HG03439 (cell line): ENCODE measurements around the gene NRIP2.

Experiments
- ATAC-seq: cut with Tn5 transposase; IDR thresholded peaks from one replicate; pipeline ENCODE4 v1.9.1; 2021; ENCODE audit warnings: mild to moderate bottlenecking, moderate library complexity; ENCODE audit not compliant: unreplicated experiment

NRIP2 gene

DNA sequence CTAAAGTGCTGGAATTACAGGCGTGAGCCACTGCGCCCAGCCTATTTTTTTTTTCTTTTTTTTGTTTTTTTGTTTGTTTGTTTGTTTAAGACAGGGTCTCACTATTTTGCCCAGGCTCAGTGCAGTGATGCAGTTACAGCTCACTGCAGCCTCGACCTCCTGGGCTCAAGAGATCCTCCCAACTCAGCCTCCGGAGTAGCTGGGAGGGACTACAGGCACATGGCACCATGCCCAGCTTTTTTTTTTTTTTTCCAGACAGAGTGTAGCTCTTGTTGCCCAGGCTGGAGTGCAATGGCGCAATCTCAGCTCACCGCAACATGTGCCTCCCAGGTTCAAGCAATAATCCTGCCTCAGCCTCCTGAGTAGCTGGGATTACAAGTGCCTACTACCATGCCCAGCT lies 28.1 kb downstream of the NRIP2 start:
- no peak for ATAC-seq

GRCh38 chr12:2805143-2805520 lies 29.7 kb downstream of the NRIP2 start:
- ATAC-seq: no peak

GRCh38 chr12:2804393-2805142 lies 30.3 kb downstream of the NRIP2 start:
- no peak for ATAC-seq

DNA sequence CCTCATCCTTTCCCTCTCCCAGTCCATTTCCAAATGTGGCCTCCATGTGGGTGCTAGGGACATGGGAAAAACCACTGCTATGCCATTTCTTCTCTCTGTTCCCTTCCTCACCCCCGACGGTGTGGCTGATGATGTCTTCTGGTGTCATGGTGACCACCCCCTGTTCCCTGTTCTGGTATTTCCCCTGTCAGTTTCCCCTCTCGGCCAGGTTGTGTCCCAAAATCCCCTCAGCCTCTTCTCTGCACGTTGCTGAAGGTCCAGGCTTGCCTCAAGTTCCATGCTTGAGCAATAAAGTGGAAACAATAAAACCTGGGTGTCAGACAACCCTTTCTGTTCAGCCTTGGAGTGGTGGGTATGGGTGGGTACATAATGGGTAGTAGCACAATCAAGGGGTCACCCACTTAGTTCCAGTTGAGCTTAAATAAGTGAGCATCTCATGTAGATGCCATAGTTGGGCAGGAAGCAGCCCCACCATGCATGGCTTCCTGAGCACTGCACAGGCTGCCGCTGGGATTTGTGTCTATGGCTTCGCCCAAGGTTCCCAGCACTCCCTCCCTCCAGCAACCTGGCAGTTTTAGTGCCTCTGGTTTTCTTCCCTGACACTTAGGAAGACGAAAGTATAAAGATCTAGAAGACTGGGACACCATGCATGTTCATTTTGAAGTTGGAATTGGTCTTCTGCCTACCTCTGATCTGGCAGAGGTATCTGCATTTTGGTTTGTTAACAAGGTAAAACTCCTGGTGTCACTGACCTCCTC lies 31.0 kb downstream of the NRIP2 start:
- ATAC-seq: no peak

- no peak for ATAC-seq
Observed at GRCh38 chr12:2801044-2801783, 33.6 kb downstream of the NRIP2 start.

GRCh38 chr12:2800046-2800570 lies 34.7 kb downstream of the NRIP2 start:
- ATAC-seq: no peak

- no peak for ATAC-seq
Observed at GRCh38 chr12:2797721-2798418, 37.0 kb downstream of the NRIP2 start.

GRCh38 chr12:2796187-2796666 lies 38.6 kb downstream of the NRIP2 start:
- ATAC-seq: no peak

DNA sequence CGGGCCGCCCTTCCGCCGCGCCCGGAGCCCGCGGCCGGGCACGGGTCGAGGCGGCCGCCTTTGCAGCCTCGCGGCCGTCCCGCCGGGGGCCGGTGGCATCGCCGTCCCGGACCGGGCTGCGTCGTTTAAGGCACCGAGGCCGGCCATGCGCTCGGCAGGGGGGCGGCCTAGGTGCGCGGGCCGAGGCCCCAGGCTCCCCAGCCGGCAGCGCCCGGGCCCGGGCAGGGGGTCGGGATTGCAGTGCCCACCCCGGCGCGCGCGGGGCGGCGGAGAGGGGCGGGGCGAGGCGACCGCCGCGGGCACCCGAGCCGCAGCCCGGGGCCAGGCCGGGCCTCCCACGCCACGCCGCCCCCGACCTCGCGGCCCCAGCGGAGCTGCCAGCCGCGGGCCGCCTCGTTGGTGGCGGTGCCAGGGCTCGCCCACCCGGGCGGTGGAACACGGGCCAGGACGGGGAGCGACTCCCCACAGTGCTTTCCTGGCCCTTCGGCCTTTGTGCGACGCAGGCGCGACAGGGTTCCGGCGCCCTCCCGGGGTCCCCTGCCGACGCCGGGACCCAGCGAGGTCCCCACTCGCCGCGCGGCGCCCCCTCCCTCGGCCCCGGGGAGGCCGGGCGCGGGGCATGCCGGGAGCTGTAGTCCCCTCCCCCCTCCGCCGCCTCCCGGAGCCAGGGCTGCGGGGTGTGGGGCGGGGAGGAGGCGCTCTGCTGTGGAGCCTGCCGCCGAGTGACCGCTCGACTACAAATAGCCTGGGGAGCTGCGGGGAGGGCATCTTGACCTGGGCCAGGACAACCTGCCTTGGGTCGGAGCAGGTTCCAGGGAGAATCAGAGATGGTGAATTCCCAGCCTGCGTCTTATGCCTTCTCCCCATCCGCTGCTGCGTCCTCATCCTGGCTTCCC lies 39.3 kb downstream of the NRIP2 start:
- peak; percentile 62 for ATAC-seq

DNA sequence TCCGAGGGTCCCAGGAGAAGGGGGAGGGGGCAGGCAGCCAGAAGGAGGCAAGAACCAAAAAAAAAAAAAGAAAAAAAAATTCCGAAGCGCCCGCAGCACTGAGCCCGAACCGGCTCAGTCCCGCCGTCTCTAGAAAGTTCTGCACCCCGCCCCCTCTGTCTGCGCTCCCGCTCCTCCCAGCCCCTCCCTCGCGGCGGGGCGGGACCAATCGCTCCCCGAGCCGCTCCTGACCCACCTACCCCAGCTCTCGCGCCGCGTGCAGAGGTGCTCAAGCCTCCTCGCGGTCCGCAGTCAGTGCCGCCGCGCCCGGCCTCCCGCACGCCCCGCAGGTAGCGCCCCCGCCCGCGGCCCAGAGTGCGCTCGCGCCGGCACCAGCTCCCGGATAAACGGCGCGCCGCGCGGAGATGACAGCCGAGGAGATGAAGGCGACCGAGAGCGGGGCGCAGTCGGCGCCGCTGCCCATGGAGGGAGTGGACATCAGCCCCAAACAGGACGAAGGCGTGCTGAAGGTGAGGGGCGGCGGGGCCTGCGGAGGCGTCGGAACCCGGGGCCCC lies 40.0 kb downstream of the NRIP2 start, which contains the start of gene FKBP4:
FKBP4 (plus strand) TSS at position 235 of the 554 bp plus-strand sequence; CDS start at position 405, 170 bp downstream.
- ATAC-seq: peak; percentile 83

- ATAC-seq: peak; percentile 13
Observed at GRCh38 chr12:2794191-2794735, 40.6 kb downstream of the NRIP2 start.

DNA sequence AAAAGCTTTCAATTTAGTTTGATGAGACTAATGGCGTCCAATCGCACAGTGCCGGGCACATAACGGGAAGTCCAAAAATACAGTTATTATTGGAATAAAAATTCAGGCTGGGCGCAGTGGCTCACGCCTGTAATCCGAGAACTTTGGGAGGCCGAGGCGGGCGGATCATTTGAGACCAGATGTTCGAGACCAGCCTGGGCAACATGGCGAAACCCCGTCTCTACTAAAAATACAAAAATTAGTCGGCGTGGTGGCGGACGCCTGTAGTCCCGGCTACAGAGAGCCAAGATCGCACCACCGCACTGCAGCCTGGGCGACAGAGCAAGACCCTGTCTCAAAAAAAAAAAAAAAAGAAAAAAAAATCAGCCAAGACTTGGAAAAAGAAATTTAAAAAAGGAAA lies 41.3 kb downstream of the NRIP2 start:
- no peak for ATAC-seq

GRCh38 chr12:2792671-2793500 lies 41.9 kb downstream of the NRIP2 start:
- no peak for ATAC-seq

- no peak for ATAC-seq
Observed at GRCh38 chr12:2791089-2791488, 43.7 kb downstream of the NRIP2 start.

DNA sequence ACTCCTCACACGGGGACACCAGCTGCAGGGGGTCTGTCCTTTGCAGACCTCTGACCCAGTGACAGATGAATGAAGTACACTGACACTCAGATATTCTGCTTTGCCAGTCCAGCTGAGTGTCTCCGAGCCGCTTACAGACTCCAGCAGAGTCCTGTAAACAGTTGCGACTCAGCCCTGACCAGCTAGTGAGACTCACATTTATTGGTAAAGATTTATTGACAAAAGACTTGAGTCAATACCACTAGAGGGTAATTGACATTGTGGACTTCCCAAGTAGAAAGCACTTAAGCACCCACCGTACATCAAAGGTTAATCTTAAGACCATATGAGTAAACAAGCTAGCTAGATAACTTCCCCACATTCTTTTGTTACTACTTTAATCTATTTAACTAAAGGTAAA lies 49.8 kb downstream of the NRIP2 start:
- ATAC-seq: no peak

DNA sequence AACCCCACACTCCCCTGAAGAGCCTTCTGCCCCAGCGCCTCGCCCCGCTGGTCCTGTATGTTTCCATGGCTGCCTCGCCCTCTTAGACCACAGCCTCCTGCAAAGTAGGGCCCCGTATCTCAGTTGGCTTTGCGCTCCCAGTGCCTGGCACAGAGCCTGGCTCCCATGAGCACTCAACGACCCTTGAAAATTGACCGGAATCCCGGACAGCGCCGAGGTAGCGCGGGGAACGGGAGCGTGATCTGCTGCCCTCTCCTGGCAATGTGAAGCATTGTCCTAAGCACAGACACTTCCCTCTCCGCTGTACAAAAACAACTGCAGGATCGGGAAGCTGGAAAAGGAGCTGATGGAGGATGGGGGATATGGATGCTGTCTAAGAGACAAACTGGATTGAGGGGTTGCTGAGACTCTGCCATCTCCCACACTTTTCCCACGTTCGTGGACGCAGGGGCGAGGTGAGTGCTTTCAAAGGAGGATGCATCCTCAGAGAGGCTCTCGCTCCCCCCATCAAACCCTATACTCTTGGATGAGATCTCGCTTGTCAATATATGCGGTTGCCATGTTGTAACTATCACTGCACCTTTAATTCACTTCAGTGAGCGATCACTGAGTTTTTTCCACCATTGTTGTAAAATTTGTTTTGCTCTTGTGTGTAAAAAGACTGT lies 50.8 kb downstream of the NRIP2 start:
- no peak for ATAC-seq

GRCh38 chr12:2779281-2779680 lies 55.6 kb downstream of the NRIP2 start:
- ATAC-seq: no peak
